Measurements from ENCODE around the gene MAOA. TPM values are rescaled to one million over a fixed set of nuclear protein-coding genes. Genes with fewer than 3 reads are reported as not detected.

MAOA gene
- total RNA-seq, 1 experiment from 2014 or later, result 6.3 TPM

- no peaks in the 10 kb centered on the region for H3K36me3 ChIP-seq (ENCODE audit: low read depth, low read length)
- no peak overlapping the region for H3K4me2 ChIP-seq (ENCODE audit: low read length)
- CTCF ChIA-PET, result no interaction called here
- H2AFZ ChIP-seq (ENCODE audit: low read length), result no peak overlapping the region
- H3K9ac ChIP-seq (ENCODE audit: low read length), result no peak overlapping the region
- BruUV-seq (replicated peaks), result no TSS peak
- H3K79me2 ChIP-seq (ENCODE audit: low read length), result no peaks in the 10 kb centered on the region
- DNase-seq (no peak), ATAC-seq (no peak)
- intact Hi-C loops (cut with micrococcal nuclease), result loop anchor here (10.0 kb wide), 1 partner anchor 409 kb away; no protein-coding TSS in a partner anchor
- no peaks in the 10 kb centered on the region for H3K9me3 ChIP-seq (ENCODE audit: low read length)
- no peaks in the 10 kb centered on the region for H3K27me3 ChIP-seq (ENCODE audit: low read length)
- no peak for TF ChIP-seq CTCF (conservative IDR thresholded peaks at IDR 0.05; ENCODE audit: low read depth, low read length)
- TF ChIP-seq EZH2phosphoT487 (IDR thresholded peaks at IDR 0.05; ENCODE audit: borderline replicate concordance, low read length), result no peak
- TF ChIP-seq EZH2 (IDR thresholded peaks at IDR 0.05; ENCODE audit: low read length, unreplicated experiment), result no peak
- POLR2A ChIA-PET (ENCODE audit: unreplicated experiment), result no interaction called here
- H3F3A ChIP-seq (ENCODE audit: low read length, unreplicated experiment), result no peaks in the 10 kb centered on the region
- no peaks in the 10 kb centered on the region for H3K4me1 ChIP-seq (ENCODE audit: insufficient read depth, low read length)
- H3K9me2 ChIP-seq (replicated peaks; ENCODE audit: low read length), result no peaks in the 10 kb centered on the region
- H3K27ac ChIP-seq (ENCODE audit: low read length), result no peak overlapping the region
- no peak overlapping the region for H3K4me3 ChIP-seq (ENCODE audit: low read length)
- H4K20me1 ChIP-seq (ENCODE audit: low read length), result no peaks in the 10 kb centered on the region
Measured at GRCh38 chrX:43753637-43754036, 97.5 kb downstream of the MAOA start.

- H3K9me2 ChIP-seq (replicated peaks; ENCODE audit: low read length), result no peaks in the 10 kb centered on the region
- CTCF ChIA-PET, result no interaction called here
- no peak for ATAC-seq
- no peaks in the 10 kb centered on the region for H3K36me3 ChIP-seq (ENCODE audit: low read depth, low read length)
- no peak overlapping the region for H3K4me2 ChIP-seq (ENCODE audit: low read length)
- DNase-seq, result no peak
- no peaks in the 10 kb centered on the region for H3K4me1 ChIP-seq (ENCODE audit: insufficient read depth, low read length)
- no peaks in the 10 kb centered on the region for H3F3A ChIP-seq (ENCODE audit: low read length, unreplicated experiment)
- H3K79me2 ChIP-seq (ENCODE audit: low read length), result no peaks in the 10 kb centered on the region
- H3K27ac ChIP-seq (ENCODE audit: low read length), result no peak overlapping the region
- intact Hi-C loops (cut with micrococcal nuclease), result loop anchor here (5.0 to 10.0 kb wide), 2 partner anchors 51 to 411 kb away; no protein-coding TSS in a partner anchor
- H3K4me3 ChIP-seq (ENCODE audit: low read length), result no peak overlapping the region
- TF ChIP-seq EZH2phosphoT487 (IDR thresholded peaks at IDR 0.05; ENCODE audit: borderline replicate concordance, low read length) (no peak), EZH2 (IDR thresholded peaks at IDR 0.05; ENCODE audit: low read length, unreplicated experiment) (no peak), CTCF (conservative IDR thresholded peaks at IDR 0.05; ENCODE audit: low read depth, low read length) (no peak)
- H4K20me1 ChIP-seq (ENCODE audit: low read length), result no peaks in the 10 kb centered on the region
- H3K9ac ChIP-seq (ENCODE audit: low read length), result no peak overlapping the region
- BruUV-seq (replicated peaks), result no TSS peak
- POLR2A ChIA-PET (ENCODE audit: unreplicated experiment), result no interaction called here
- H3K9me3 ChIP-seq (ENCODE audit: low read length), result no peaks in the 10 kb centered on the region
- H2AFZ ChIP-seq (ENCODE audit: low read length), result no peak overlapping the region
- H3K27me3 ChIP-seq (ENCODE audit: low read length), result no peaks in the 10 kb centered on the region
Measured at GRCh38 chrX:43756076-43756475, 100.0 kb downstream of the MAOA start.

- ChIA-PET POLR2A (ENCODE audit: unreplicated experiment) (no interaction called here), CTCF (no interaction called here)
- ATAC-seq, result no peak
- Histone ChIP-seq H3K27me3 (ENCODE audit: low read length) (no peaks in the 10 kb centered on the region), H3K36me3 (ENCODE audit: low read depth, low read length) (no peaks in the 10 kb centered on the region), H4K20me1 (ENCODE audit: low read length) (no peaks in the 10 kb centered on the region), H3K27ac (ENCODE audit: low read length) (no peak overlapping the region), H3K4me1 (ENCODE audit: insufficient read depth, low read length) (no peaks in the 10 kb centered on the region), H3K9me3 (ENCODE audit: low read length) (no peaks in the 10 kb centered on the region), H2AFZ (ENCODE audit: low read length) (no peak overlapping the region), H3K79me2 (ENCODE audit: low read length) (no peaks in the 10 kb centered on the region), H3F3A (ENCODE audit: low read length, unreplicated experiment) (no peaks in the 10 kb centered on the region), H3K9me2 (replicated peaks; ENCODE audit: low read length) (no peaks in the 10 kb centered on the region), H3K4me3 (ENCODE audit: low read length) (no peak overlapping the region), H3K9ac (ENCODE audit: low read length) (no peak overlapping the region), H3K4me2 (ENCODE audit: low read length) (no peak overlapping the region)
- DNase-seq, result no peak
- no peak for TF ChIP-seq CTCF (conservative IDR thresholded peaks at IDR 0.05; ENCODE audit: low read depth, low read length)
- TF ChIP-seq EZH2 (IDR thresholded peaks at IDR 0.05; ENCODE audit: low read length, unreplicated experiment), result no peak
- no peak for TF ChIP-seq EZH2phosphoT487 (IDR thresholded peaks at IDR 0.05; ENCODE audit: borderline replicate concordance, low read length)
- intact Hi-C loops (cut with micrococcal nuclease), result loop anchor here (5.0 to 10.0 kb wide), 2 partner anchors 49 to 413 kb away; no protein-coding TSS in a partner anchor
- BruUV-seq (replicated peaks), result no TSS peak
Measured at GRCh38 chrX:43758044-43758443, 101.9 kb downstream of the MAOA start.
